Cardiac fibroblast (primary cell): Measurements from ENCODE around the gene CHRD.

Source experiments
- DNase-seq, 2 donors: peaks; one replicate each; pipeline versions ENCODE4 v3.0.0 to v3.0.0-alpha.2; 2010; ENCODE audit warnings: low read depth in 2 of 2
- H3K4me3 ChIP-seq, 2 donors: replicated peaks in 1 of 2; 1 replicate in 1 of 2; 2 replicates in 1 of 2; pipeline ENCODE4 v1.5.1; 2011; ENCODE audit warnings: low read depth in 2 of 2, low read length in 2 of 2, mild to moderate bottlenecking in 2 of 2, moderate library complexity in 1 of 2
- TF ChIP-seq, protein P1 (sequence below): IDR thresholded peaks from one replicate; pipeline ENCODE4 v1.5.1; 2011; ENCODE audit warnings: low read depth, mild to moderate bottlenecking, low read length, inconsistent platforms

The CHRD gene

DNA sequence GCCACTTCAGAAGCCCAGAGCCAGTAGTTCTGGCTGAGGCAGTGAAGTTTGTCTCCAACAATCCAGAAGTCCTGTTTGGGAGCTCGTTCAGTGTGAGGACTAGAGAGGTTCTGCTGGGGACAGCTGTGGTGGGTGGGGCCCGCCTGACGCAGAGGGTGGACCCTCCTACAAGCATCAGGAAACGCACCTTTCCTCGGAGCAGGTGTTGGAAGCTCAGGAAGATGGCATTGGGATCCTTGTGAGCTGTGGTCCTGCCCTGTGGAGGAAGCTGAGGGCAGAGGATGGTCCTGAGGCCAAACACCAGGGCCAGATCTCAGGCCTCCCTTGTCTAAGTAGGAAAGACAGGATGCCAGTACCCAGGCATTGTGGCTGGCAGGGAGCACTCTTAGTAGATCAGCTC lies 6.9 kb upstream of the CHRD start:
- TF ChIP-seq, protein P1, sequence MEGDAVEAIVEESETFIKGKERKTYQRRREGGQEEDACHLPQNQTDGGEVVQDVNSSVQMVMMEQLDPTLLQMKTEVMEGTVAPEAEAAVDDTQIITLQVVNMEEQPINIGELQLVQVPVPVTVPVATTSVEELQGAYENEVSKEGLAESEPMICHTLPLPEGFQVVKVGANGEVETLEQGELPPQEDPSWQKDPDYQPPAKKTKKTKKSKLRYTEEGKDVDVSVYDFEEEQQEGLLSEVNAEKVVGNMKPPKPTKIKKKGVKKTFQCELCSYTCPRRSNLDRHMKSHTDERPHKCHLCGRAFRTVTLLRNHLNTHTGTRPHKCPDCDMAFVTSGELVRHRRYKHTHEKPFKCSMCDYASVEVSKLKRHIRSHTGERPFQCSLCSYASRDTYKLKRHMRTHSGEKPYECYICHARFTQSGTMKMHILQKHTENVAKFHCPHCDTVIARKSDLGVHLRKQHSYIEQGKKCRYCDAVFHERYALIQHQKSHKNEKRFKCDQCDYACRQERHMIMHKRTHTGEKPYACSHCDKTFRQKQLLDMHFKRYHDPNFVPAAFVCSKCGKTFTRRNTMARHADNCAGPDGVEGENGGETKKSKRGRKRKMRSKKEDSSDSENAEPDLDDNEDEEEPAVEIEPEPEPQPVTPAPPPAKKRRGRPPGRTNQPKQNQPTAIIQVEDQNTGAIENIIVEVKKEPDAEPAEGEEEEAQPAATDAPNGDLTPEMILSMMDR = no peak
- DNase-seq = no peak
- H3K4me3 ChIP-seq = no peak overlapping the region

DNA sequence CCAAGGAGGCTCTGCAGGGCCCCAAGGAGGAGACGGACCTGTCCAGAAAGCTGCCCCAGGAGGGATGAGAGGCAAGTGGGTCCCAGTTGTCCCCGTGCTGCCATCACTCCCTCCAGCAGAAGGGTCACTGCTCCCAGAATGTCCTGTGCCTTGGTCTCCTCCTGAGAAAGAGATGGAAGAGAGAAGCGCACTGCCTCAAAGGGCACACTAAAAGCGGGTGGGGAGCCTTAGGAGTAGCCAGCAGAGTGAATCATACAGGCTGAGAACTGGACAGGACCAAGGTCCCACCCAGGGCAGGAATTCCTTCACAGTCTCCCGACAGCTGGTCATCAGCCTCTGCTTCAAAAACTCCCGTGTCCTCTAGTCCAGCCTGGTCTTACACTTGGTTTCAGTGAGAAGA lies 6.4 kb upstream of the CHRD start:
- no peak overlapping the region for H3K4me3 ChIP-seq
- TF ChIP-seq, protein P1 = no peak
- DNase-seq = peak; percentile 38 to 68

DNA sequence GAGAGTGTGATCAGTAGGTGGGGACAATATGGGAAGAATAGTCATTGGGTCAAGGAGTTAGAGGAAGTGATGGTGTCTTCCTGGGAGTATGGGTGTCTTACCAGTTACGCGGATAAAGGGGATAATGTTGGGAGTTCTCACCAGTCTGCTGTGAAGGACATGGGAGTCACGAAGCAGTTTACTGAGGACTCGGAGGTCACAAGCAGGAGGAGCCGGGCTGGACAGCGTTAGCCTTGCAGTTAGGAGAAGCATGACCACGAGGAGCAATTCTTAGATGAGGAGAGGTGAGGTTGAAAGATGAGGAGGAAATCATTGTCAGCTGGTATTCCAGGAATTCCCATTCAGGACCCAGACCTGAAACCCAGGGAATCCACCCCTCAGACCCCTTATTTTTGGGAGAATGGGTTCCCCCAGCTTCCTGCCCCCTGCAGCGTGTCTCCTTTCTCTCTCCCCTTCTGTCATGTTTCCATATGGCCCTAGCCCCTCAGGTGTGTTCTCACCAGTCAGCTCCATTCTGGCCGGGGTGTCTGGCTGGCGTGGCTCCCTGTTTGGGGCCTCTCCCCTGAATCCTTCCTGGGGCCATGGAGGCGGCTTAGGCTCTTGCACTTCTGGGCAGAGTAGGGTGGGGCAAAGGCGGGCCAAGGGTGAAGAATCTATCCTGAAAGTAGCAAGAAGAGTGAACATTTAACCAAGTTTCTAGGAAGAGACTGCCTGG lies 4.0 kb upstream of the CHRD start:
- TF ChIP-seq, protein P1 = no peak
- DNase-seq = no peak
- no peak overlapping the region for H3K4me3 ChIP-seq

DNA sequence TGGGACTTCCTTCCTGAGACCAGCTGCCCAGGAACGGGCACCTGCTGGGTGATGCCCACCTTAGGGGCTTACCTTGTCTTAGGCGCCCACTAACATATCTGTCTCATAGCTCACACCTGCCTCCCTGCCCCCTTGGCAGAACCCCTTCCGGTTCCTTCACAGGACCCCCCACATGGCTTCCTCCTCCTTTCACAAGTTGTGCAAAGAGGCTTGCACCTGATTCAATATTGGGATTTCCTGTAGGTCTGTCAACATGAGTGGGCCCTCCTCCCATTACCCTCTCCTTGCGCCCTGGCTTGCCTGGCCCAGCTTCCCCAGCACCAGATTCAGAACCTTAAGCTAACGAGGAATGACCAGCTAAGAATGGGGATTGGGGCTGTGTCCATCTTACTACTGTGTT lies 2.5 kb upstream of the CHRD start:
- H3K4me3 ChIP-seq = no peak overlapping the region
- TF ChIP-seq, protein P1 = no peak
- no peak for DNase-seq

DNA sequence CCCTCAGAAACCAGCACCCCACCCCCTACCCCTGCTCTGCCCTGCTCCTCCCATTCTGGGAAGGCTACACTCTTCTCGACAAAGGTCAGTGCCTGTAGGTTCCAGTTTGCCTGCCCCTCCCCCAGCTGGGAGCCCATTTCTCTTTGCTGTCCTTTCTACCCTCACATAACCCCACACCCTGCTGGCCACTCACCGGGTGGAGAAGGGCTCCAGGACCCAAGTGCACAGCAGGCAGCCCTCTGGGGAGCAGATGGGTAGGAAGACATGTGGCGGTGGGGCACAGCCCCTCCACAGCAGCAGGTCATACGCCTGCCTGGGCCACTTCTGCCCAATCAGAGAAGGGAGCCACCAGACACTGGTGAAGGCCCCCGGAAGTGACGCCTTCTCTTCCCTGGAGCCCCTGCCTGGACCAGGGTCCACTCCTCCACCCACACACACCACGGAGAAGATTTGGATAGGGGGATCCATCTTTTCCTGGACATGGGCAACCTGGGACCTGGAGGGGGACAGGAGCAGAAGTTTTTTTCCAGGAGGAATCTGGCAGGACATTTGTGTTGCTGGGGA lies 1.9 kb upstream of the CHRD start, which contains the start of gene THPO:
Gene THPO, minus strand, starts transcription at position 326 of the 564 bp plus-strand sequence. CDS start 1,948 bp downstream, outside the sequence.
- TF ChIP-seq, protein P1 = no peak
- DNase-seq = no peak
- H3K4me3 ChIP-seq = no peak within 1 kb of the TSS

DNA sequence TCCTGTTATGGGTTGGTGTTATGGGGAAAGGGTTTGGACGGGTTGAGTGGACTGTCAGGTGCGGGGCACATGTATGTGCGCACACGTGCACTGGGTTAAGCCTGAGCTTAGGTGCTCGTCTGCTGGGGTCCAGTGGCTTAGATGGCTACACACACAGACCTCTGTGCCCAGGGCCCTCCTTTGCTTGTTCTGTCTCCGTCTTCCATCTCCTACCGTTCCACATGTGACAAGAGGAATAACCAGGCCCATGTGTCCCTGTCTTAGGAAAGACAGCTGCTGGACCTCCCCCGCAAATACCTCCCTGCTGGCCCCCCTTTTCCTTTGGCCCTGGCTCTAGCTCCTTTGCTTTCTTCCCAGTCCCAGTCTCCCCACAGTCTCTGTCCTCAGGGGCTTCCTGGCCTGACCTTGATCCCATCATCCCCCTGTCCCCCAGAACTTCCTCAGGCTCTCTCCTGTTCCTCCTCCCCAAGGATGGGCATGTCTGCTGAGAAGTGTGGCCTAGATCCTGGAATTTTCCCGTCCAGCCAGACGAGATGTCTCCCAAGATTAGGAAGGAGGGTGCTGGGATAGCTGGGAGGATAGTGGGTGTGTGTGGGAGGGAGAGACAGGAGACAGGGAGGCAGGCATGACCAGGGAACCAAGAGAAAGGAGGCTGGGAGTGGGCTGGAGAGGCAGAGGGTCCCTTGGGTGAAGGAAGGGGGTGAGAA lies 1.1 kb upstream of the CHRD start:
- no peak overlapping the region for H3K4me3 ChIP-seq
- TF ChIP-seq, protein P1 = no peak
- no peak for DNase-seq
